ENCODE data around the gene BSDC1.

DNA sequence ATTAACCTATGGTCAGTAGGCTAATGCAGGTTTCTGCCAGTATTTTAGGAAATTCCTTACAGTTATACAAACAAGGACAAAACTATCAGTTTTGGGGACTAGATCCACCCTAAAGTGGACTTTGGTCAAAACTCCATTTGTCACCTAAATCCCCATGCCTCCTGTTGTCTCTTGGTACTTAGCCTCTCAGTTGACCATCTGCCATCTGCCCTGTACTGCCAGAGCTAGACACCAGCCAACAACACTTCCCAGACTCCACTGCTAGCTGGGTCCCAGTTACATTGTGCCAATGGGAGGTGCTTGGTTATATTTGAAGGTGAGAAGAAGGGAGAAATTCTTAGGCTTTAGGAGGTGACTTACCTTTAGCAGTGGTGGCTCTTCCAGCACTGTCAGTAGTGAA, 17.0 kb upstream of the BSDC1 start:
- TF ChIP-seq, protein P1, sequence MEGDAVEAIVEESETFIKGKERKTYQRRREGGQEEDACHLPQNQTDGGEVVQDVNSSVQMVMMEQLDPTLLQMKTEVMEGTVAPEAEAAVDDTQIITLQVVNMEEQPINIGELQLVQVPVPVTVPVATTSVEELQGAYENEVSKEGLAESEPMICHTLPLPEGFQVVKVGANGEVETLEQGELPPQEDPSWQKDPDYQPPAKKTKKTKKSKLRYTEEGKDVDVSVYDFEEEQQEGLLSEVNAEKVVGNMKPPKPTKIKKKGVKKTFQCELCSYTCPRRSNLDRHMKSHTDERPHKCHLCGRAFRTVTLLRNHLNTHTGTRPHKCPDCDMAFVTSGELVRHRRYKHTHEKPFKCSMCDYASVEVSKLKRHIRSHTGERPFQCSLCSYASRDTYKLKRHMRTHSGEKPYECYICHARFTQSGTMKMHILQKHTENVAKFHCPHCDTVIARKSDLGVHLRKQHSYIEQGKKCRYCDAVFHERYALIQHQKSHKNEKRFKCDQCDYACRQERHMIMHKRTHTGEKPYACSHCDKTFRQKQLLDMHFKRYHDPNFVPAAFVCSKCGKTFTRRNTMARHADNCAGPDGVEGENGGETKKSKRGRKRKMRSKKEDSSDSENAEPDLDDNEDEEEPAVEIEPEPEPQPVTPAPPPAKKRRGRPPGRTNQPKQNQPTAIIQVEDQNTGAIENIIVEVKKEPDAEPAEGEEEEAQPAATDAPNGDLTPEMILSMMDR (IDR thresholded peaks at IDR 0.05; ENCODE audit: borderline replicate concordance, extremely low read depth, low read length, poor library complexity, severe bottlenecking): no peak
- TF ChIP-seq EZH2 (IDR thresholded peaks at IDR 0.05; ENCODE audit: borderline replicate concordance, low read depth, low read length, severe bottlenecking): no peak

Data from DND-41 (cell line).